BE2C (cell line): Measurements from ENCODE around the gene TMEM132D.

Source experiments
- DNase-seq: peaks from one replicate; pipeline ENCODE4 v3.0.0-alpha.2; 2020
- H3K27me3 ChIP-seq: fragments of 250-450 bp; sonication (Bioruptor Pico); 2 replicates; pipeline ENCODE4 v1.5.1; 2020; ENCODE audit warnings: mild to moderate bottlenecking
- H3K36me3 ChIP-seq: fragments of 250-450 bp; sonication (Bioruptor Pico); 2 replicates; pipeline ENCODE4 v1.5.1; 2020; ENCODE audit warnings: mild to moderate bottlenecking
- H3K4me1 ChIP-seq: fragments of 250-450 bp; sonication (Bioruptor Pico); 2 replicates; pipeline ENCODE4 v1.5.1; 2020
- H3K4me3 ChIP-seq: 2 replicates; pipeline ENCODE4 v1.5.1; 2011; ENCODE audit warnings: low read depth, low read length
- H3K9me3 ChIP-seq: fragments of 250-450 bp; sonication (Bioruptor Pico); 2 replicates; pipeline ENCODE4 v1.5.1; 2020
- CTCF ChIP-seq: IDR thresholded peaks from 2 replicates; pipeline ENCODE4 v1.5.1; 2012; ENCODE audit warnings: mild to moderate bottlenecking, low read depth, low read length

TMEM132D gene

GRCh38 chr12:129629901-129630300 is 273.9 kb downstream of the TMEM132D start:
- TF ChIP-seq CTCF = no peak
- no peak for DNase-seq
- Histone ChIP-seq H3K4me1 (no peaks in the 10 kb centered on the region), H3K27me3 (no peaks in the 10 kb centered on the region), H3K36me3 (no peaks in the 10 kb centered on the region), H3K4me3 (no peak overlapping the region), H3K9me3 (no peaks in the 10 kb centered on the region)

- Histone ChIP-seq H3K4me3 (no peak overlapping the region), H3K27me3 (no peaks in the 10 kb centered on the region), H3K36me3 (no peaks in the 10 kb centered on the region), H3K4me1 (no peaks in the 10 kb centered on the region), H3K9me3 (0 out of 2 replicates have a peak, but pooled peaks cover 4% of the 10 kb centered on the region)
- no peak for TF ChIP-seq CTCF
- DNase-seq = no peak
Observed at GRCh38 chr12:129622566-129622965, 281.3 kb downstream of the TMEM132D start.

GRCh38 chr12:129619271-129619670 is 284.6 kb downstream of the TMEM132D start:
- no peaks in the 10 kb centered on the region for H3K36me3 ChIP-seq
- no peak overlapping the region for H3K4me3 ChIP-seq
- H3K4me1 ChIP-seq = no peaks in the 10 kb centered on the region
- no peak for DNase-seq
- 0 out of 2 replicates have a peak, but pooled peaks cover 4% of the 10 kb centered on the region for H3K9me3 ChIP-seq
- no peaks in the 10 kb centered on the region for H3K27me3 ChIP-seq
- TF ChIP-seq CTCF = no peak

GRCh38 chr12:129617849-129618248 is 286.0 kb downstream of the TMEM132D start:
- 0 out of 2 replicates have a peak, but pooled peaks cover 4% of the 10 kb centered on the region for H3K9me3 ChIP-seq
- no peaks in the 10 kb centered on the region for H3K36me3 ChIP-seq
- no peaks in the 10 kb centered on the region for H3K27me3 ChIP-seq
- no peaks in the 10 kb centered on the region for H3K4me1 ChIP-seq
- no peak for TF ChIP-seq CTCF
- no peak overlapping the region for H3K4me3 ChIP-seq
- no peak for DNase-seq

- no peak for DNase-seq
- no peak overlapping the region for H3K4me3 ChIP-seq
Observed at GRCh38 chr12:129615001-129615400, 288.8 kb downstream of the TMEM132D start.

More at GRCh38 chr12:129615001-129615400, 288.8 kb downstream of the TMEM132D start:
- no peaks in the 10 kb centered on the region for H3K27me3 ChIP-seq
- TF ChIP-seq CTCF = no peak
- H3K4me1 ChIP-seq = no peaks in the 10 kb centered on the region
- H3K36me3 ChIP-seq = no peaks in the 10 kb centered on the region
- H3K9me3 ChIP-seq = no peaks in the 10 kb centered on the region
